Measurements from ENCODE around the gene ARFIP2. TPM values are rescaled to one million over a fixed set of nuclear protein-coding genes. Genes with fewer than 3 reads are reported as not detected.

ARFIP2 gene
- total RNA-seq, 1 donor from 2014 or later = 71.8 TPM

- Histone ChIP-seq H3K27ac (ENCODE audit: low read depth, low read length) (no peak overlapping the region), H3K79me2 (ENCODE audit: insufficient read depth, low read length) (no peaks in the 10 kb centered on the region), H3K27me3 (ENCODE audit: insufficient read depth, low read length) (no peaks in the 10 kb centered on the region), H3K4me2 (ENCODE audit: low read length) (no peak overlapping the region), H3K36me3 (ENCODE audit: insufficient read depth, low read length) (no peaks in the 10 kb centered on the region), H4K20me1 (ENCODE audit: insufficient read depth, low read length) (no peaks in the 10 kb centered on the region), H3K4me1 (ENCODE audit: insufficient read depth, low read length) (peaks cover 2% of the 10 kb centered on the region), H3K4me3 (ENCODE audit: insufficient read depth, low read depth, low read length) (no peak overlapping the region), H3K9me3 (ENCODE audit: insufficient read depth, low read depth, low read length) (no peaks in the 10 kb centered on the region), H3K9ac (ENCODE audit: low read length) (no peak overlapping the region), H2AFZ (ENCODE audit: low read depth, low read length) (no peak overlapping the region)
- no peak overlapping the region for H3K27ac Mint-ChIP-seq (ENCODE audit: unreplicated experiment)
- no peaks in the 10 kb centered on the region for H3K9me3 Mint-ChIP-seq (ENCODE audit: unreplicated experiment)
- no peaks in the 10 kb centered on the region for H3K27me3 Mint-ChIP-seq (ENCODE audit: low read depth, unreplicated experiment)
- FAIRE-seq = no peak
- H3K36me3 Mint-ChIP-seq (ENCODE audit: low read depth, unreplicated experiment) = peaks cover 7% of the 10 kb centered on the region
- peaks cover 23% of the 10 kb centered on the region for H3K4me1 Mint-ChIP-seq (ENCODE audit: low read depth, unreplicated experiment)
- no peak overlapping the region for H3K4me3 Mint-ChIP-seq (ENCODE audit: unreplicated experiment)
- TF ChIP-seq, protein P1, sequence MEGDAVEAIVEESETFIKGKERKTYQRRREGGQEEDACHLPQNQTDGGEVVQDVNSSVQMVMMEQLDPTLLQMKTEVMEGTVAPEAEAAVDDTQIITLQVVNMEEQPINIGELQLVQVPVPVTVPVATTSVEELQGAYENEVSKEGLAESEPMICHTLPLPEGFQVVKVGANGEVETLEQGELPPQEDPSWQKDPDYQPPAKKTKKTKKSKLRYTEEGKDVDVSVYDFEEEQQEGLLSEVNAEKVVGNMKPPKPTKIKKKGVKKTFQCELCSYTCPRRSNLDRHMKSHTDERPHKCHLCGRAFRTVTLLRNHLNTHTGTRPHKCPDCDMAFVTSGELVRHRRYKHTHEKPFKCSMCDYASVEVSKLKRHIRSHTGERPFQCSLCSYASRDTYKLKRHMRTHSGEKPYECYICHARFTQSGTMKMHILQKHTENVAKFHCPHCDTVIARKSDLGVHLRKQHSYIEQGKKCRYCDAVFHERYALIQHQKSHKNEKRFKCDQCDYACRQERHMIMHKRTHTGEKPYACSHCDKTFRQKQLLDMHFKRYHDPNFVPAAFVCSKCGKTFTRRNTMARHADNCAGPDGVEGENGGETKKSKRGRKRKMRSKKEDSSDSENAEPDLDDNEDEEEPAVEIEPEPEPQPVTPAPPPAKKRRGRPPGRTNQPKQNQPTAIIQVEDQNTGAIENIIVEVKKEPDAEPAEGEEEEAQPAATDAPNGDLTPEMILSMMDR (IDR thresholded peaks at IDR 0.05; ENCODE audit: insufficient read depth, low read depth, low read length) = no peak
- no peak for TF ChIP-seq EZH2 (IDR thresholded peaks at IDR 0.05; ENCODE audit: insufficient read depth, low read length)
- DNase-seq (ENCODE audit: low read depth) = no peak
Observed at GRCh38 chr11:6520265-6520664, 39.1 kb upstream of the ARFIP2 start.

DNA sequence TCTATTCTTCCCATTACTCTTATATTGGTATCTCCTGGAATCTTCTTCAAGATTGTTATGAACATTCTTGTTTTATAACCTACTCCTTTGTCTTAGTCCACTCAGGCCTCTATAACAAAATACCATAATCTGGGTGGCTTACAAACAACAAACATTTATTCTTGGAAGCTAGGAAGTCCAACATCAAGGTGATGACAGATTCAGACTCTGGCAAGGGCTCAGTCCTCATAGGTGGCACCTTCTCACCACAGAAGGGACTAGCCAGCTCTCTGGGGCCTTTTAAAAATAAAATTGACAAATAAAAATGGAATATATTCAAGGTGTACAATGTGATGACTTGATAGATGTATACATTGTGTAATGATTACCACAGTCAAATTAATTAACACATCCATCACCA lies 35.7 kb upstream of the ARFIP2 start:
- no peak for FAIRE-seq
- H3K9ac ChIP-seq (ENCODE audit: low read length) = no peak overlapping the region
- H3K9me3 Mint-ChIP-seq (ENCODE audit: unreplicated experiment) = no peaks in the 10 kb centered on the region

More for the DNA sequence above, 35.7 kb upstream of the ARFIP2 start:
- no peaks in the 10 kb centered on the region for H3K9me3 ChIP-seq (ENCODE audit: insufficient read depth, low read depth, low read length)
- H3K4me1 ChIP-seq (ENCODE audit: insufficient read depth, low read length) = no peaks in the 10 kb centered on the region
- H3K36me3 ChIP-seq (ENCODE audit: insufficient read depth, low read length) = no peaks in the 10 kb centered on the region
- H3K4me1 Mint-ChIP-seq (ENCODE audit: low read depth, unreplicated experiment) = peaks cover 12% of the 10 kb centered on the region
- no peak overlapping the region for H3K4me2 ChIP-seq (ENCODE audit: low read length)
- H4K20me1 ChIP-seq (ENCODE audit: insufficient read depth, low read length) = no peaks in the 10 kb centered on the region
- no peak overlapping the region for H3K4me3 ChIP-seq (ENCODE audit: insufficient read depth, low read depth, low read length)
- H3K27ac ChIP-seq (ENCODE audit: low read depth, low read length) = no peak overlapping the region
- TF ChIP-seq EZH2 (IDR thresholded peaks at IDR 0.05; ENCODE audit: insufficient read depth, low read length) = no peak
- TF ChIP-seq, protein P1 (IDR thresholded peaks at IDR 0.05; ENCODE audit: insufficient read depth, low read depth, low read length) = no peak
- H3K27ac Mint-ChIP-seq (ENCODE audit: unreplicated experiment) = no peak overlapping the region
- H3K4me3 Mint-ChIP-seq (ENCODE audit: unreplicated experiment) = no peak overlapping the region
- H3K36me3 Mint-ChIP-seq (ENCODE audit: low read depth, unreplicated experiment) = peaks cover 19% of the 10 kb centered on the region
- no peaks in the 10 kb centered on the region for H3K27me3 Mint-ChIP-seq (ENCODE audit: low read depth, unreplicated experiment)
- no peaks in the 10 kb centered on the region for H3K27me3 ChIP-seq (ENCODE audit: insufficient read depth, low read length)
- H2AFZ ChIP-seq (ENCODE audit: low read depth, low read length) = no peak overlapping the region
- no peak for DNase-seq (ENCODE audit: low read depth)
- no peaks in the 10 kb centered on the region for H3K79me2 ChIP-seq (ENCODE audit: insufficient read depth, low read length)
